ENCODE results near the gene EEA1.
A peak's percentile ranks its signal among the peaks of the same experiment; 100 is the strongest.
"Not testable (repeated sequence)": the region's sequence is repeated elsewhere in the genome, so short reads cannot be mapped to it uniquely, and the experiment has no call there.

The EEA1 gene

DNA sequence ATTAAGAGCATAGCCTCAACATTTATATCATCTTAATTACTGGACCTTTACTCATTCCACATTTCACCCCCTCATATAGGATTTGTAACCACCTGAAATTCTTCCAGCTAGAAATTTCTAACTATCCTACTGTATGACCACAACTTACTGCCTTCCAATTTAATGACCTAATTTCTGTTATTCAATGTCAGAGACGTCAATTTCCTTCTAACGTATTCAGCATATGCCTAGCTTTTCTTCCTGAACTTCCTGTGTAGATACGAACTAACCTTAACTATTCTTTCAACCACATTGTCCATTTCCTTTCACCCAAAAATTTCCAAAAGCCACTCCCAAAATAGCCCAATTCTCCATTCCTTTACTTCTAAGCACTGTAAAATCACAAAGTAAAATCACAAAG, 108.0 kb downstream of the EEA1 start:
- in situ Hi-C loops (cut with MboI; ENCODE audit: low pct_unique_long_range_greater_than_20kb, low sequenced_read_pairs, unreplicated experiment) = no loop called here
- DNase-seq (ENCODE audit: low spot score) = no peak
- TF ChIP-seq, protein P1, sequence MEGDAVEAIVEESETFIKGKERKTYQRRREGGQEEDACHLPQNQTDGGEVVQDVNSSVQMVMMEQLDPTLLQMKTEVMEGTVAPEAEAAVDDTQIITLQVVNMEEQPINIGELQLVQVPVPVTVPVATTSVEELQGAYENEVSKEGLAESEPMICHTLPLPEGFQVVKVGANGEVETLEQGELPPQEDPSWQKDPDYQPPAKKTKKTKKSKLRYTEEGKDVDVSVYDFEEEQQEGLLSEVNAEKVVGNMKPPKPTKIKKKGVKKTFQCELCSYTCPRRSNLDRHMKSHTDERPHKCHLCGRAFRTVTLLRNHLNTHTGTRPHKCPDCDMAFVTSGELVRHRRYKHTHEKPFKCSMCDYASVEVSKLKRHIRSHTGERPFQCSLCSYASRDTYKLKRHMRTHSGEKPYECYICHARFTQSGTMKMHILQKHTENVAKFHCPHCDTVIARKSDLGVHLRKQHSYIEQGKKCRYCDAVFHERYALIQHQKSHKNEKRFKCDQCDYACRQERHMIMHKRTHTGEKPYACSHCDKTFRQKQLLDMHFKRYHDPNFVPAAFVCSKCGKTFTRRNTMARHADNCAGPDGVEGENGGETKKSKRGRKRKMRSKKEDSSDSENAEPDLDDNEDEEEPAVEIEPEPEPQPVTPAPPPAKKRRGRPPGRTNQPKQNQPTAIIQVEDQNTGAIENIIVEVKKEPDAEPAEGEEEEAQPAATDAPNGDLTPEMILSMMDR (IDR thresholded peaks at IDR 0.05; ENCODE audit: extremely low read depth, insufficient read depth, missing control alignments) = no peak

- DNase-seq (ENCODE audit: low spot score) = no peak
- in situ Hi-C loops (cut with MboI; ENCODE audit: low pct_unique_long_range_greater_than_20kb, low sequenced_read_pairs, unreplicated experiment) = no loop called here
- TF ChIP-seq, protein P1 (IDR thresholded peaks at IDR 0.05; ENCODE audit: extremely low read depth, insufficient read depth, missing control alignments) = no peak
Observed at GRCh38 chr12:92814584-92814983, 114.5 kb downstream of the EEA1 start.

DNA sequence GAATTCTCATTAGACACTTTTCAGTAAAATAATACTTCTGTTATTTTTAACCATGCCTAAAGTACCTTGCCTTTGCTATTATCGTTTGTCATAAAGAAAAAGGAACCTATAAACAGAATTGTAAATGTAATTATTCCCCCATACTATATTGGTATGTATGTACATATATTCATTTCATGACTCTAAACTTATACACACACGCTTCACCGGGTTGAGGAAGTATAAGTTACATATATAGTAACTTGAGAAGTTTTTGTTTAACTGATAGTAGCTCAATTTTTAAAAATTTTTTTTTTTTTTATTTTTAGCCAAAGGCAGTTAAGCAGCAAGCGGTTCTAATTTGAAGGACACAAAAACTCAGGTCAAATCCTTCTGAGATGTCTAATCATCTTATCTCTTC, 118.7 kb downstream of the EEA1 start:
- in situ Hi-C loops (cut with MboI; ENCODE audit: low pct_unique_long_range_greater_than_20kb, low sequenced_read_pairs, unreplicated experiment) = no loop called here
- DNase-seq (ENCODE audit: low spot score) = peak; percentile 46
- TF ChIP-seq, protein P1 (IDR thresholded peaks at IDR 0.05; ENCODE audit: extremely low read depth, insufficient read depth, missing control alignments) = no peak

DNA sequence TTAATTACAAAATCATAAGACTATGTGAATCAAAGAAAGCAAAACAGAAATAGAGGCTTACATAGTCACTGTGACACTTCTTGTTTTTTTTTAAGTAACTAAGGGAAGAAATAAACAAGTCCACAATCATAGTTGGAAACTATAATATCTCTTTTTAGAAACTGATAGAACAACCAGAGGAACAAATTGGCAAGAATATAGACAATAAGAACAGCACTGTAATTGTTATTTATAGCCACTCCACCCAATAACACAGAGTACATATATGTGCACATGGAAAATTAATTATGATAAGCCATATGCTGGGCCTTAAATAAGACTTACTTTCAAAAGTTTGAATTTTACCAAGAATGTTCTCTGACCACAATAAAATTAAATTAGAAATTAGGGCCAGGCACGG, 125.2 kb downstream of the EEA1 start:
- DNase-seq (ENCODE audit: low spot score) = no peak
- TF ChIP-seq, protein P1 (IDR thresholded peaks at IDR 0.05; ENCODE audit: extremely low read depth, insufficient read depth, missing control alignments) = no peak
- in situ Hi-C loops (cut with MboI; ENCODE audit: low pct_unique_long_range_greater_than_20kb, low sequenced_read_pairs, unreplicated experiment) = no loop called here

DNA sequence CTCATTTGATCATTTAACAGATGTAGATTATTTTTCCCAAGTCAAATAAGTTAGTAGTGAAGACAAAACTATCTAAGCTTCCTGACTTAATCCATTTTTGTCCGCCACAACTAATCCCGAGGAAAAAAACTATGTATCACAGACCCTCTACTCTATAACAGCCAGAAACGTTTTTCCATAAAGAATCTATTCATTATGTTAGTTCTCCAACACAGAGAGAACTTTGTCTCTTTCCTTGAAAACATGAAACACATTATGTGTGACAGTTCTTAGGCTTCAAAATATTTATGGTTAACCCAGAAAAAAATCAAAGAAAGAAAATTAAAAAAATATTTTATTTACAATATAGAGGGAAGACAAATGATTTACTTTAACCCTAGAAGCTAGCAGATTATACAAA, 126.2 kb downstream of the EEA1 start:
- no peak for DNase-seq (ENCODE audit: low spot score)
- in situ Hi-C loops (cut with MboI; ENCODE audit: low pct_unique_long_range_greater_than_20kb, low sequenced_read_pairs, unreplicated experiment) = no loop called here
- TF ChIP-seq, protein P1 (IDR thresholded peaks at IDR 0.05; ENCODE audit: extremely low read depth, insufficient read depth, missing control alignments) = no peak

- no peak for DNase-seq (ENCODE audit: low spot score)
- TF ChIP-seq, protein P1 (IDR thresholded peaks at IDR 0.05; ENCODE audit: extremely low read depth, insufficient read depth, missing control alignments) = no peak
- in situ Hi-C loops (cut with MboI; ENCODE audit: low pct_unique_long_range_greater_than_20kb, low sequenced_read_pairs, unreplicated experiment) = loop anchor here (25.0 kb wide), 1 partner anchor 1291 kb away; no protein-coding TSS in a partner anchor
Observed at GRCh38 chr12:92796650-92797049, 132.4 kb downstream of the EEA1 start.

- TF ChIP-seq, protein P1 (IDR thresholded peaks at IDR 0.05; ENCODE audit: extremely low read depth, insufficient read depth, missing control alignments) = no peak
- in situ Hi-C loops (cut with MboI; ENCODE audit: low pct_unique_long_range_greater_than_20kb, low sequenced_read_pairs, unreplicated experiment) = loop anchor here (25.0 kb wide), 1 partner anchor 1292 kb away; no protein-coding TSS in a partner anchor
- DNase-seq (ENCODE audit: low spot score) = no peak
Observed at GRCh38 chr12:92794814-92795213, 134.3 kb downstream of the EEA1 start.

GRCh38 chr12:92794356-92794755, 134.7 kb downstream of the EEA1 start:
- not testable (repeated sequence) for DNase-seq (ENCODE audit: low spot score)
- in situ Hi-C loops (cut with MboI; ENCODE audit: low pct_unique_long_range_greater_than_20kb, low sequenced_read_pairs, unreplicated experiment) = loop anchor here (25.0 kb wide), 1 partner anchor 1293 kb away; no protein-coding TSS in a partner anchor
